ENCODE data around the gene JAK3. TPM values are rescaled to one million over a fixed set of nuclear protein-coding genes. Genes with fewer than 3 reads are reported as not detected.
A peak's percentile ranks its signal among the peaks of the same experiment; 100 is the strongest.

JAK3 gene
- total RNA-seq, 1 donor from 2014 or later: 256 TPM

DNA sequence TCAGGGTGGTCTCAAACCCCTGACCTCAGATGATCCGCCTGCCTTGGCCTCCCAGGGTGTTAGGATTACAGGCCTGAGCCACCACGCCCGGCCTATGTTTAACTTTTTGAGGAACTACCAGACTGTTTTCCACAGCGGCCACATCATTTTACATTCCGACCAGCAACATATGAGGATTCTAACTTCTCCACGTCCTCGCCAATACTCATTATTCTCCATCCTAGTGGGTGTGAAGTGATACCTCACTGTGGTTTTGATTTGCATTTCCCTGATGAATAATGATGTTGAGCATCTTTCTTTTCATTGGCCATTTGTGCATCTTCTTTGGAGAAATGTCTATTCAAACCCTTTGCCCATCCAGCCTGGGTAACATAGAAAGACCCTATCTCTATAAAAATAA lies 38.7 kb upstream of the JAK3 start:
- no peak overlapping the region for H3K4me3 Mint-ChIP-seq
- DNase-seq (no peak), ATAC-seq (ENCODE audit: low read depth) (no peak)
- intact Hi-C loops (cut with micrococcal nuclease): no loop called here
- ChIA-PET POLR2A (interaction anchor here (0.7 to 2.8 kb wide), 2 partner anchors 22 to 23 kb away, joined by 6 to 8 read pairs; no protein-coding TSS in a partner anchor), CTCF (no interaction called here)
- peaks cover 35% of the 10 kb centered on the region for H3K4me1 Mint-ChIP-seq
- no peaks in the 10 kb centered on the region for H3K36me3 Mint-ChIP-seq (ENCODE audit: low read depth)
- TF ChIP-seq, protein P1, sequence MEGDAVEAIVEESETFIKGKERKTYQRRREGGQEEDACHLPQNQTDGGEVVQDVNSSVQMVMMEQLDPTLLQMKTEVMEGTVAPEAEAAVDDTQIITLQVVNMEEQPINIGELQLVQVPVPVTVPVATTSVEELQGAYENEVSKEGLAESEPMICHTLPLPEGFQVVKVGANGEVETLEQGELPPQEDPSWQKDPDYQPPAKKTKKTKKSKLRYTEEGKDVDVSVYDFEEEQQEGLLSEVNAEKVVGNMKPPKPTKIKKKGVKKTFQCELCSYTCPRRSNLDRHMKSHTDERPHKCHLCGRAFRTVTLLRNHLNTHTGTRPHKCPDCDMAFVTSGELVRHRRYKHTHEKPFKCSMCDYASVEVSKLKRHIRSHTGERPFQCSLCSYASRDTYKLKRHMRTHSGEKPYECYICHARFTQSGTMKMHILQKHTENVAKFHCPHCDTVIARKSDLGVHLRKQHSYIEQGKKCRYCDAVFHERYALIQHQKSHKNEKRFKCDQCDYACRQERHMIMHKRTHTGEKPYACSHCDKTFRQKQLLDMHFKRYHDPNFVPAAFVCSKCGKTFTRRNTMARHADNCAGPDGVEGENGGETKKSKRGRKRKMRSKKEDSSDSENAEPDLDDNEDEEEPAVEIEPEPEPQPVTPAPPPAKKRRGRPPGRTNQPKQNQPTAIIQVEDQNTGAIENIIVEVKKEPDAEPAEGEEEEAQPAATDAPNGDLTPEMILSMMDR (IDR thresholded peaks at IDR 0.05): no peak
- no peaks in the 10 kb centered on the region for H3K9me3 Mint-ChIP-seq
- peaks cover 5% of the 10 kb centered on the region for H3K27me3 Mint-ChIP-seq
- H3K27ac Mint-ChIP-seq: no peak overlapping the region

DNA sequence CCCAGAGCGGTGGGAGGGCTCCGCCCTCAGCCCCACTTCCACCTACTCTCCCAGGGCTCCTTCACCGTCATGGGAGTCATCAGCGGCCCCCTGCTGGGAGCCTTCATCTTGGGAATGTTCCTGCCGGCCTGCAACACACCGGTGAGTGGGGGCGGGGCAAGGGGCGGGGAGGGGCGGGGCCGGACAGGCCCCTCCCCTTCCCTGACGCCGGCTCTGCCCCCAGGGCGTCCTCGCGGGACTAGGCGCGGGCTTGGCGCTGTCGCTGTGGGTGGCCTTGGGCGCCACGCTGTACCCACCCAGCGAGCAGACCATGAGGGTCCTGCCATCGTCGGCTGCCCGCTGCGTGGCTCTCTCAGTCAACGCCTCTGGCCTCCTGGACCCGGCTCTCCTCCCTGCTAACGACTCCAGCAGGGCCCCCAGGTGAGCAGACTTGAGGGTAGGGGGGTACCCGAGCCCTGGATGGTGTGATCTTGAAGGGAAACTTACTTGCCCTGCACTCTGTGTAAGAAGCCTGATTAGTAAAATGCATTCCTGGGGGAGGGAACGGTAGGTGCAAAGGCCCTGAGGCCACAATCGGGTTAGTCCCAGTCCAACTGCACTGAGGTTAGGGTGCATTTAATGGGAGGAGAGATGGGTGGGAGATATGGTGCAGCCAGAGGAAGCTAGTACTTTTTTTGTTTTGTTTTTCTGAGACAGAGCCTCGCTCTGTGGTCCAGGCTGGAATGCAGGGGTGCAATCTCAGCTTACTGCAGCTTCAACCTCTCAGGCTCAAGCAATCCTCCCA lies 36.0 kb upstream of the JAK3 start:
- DNase-seq: no peak
- no peak overlapping the region for H3K4me3 Mint-ChIP-seq
- ATAC-seq (ENCODE audit: low read depth): no peak
- H3K27me3 Mint-ChIP-seq: no peaks in the 10 kb centered on the region
- POLR2A ChIA-PET: interaction anchor here (1.2 to 2.8 kb wide), 4 partner anchors 19 to 108 kb away, joined by 3 to 8 read pairs (median 8); partner anchors contain the start of genes CCDC124 and RPL18A
- CTCF ChIA-PET: interaction anchor here (0.7 kb wide), 1 partner anchor 49 kb away, joined by 3 read pairs; the partner anchor contains the start of gene CCDC124
- TF ChIP-seq, protein P1 (IDR thresholded peaks at IDR 0.05): no peak
- intact Hi-C loops (cut with micrococcal nuclease): loop anchor here (5.0 kb wide), 1 partner anchor 173 kb away; no protein-coding TSS in a partner anchor
- H3K36me3 Mint-ChIP-seq (ENCODE audit: low read depth): no peaks in the 10 kb centered on the region
- H3K4me1 Mint-ChIP-seq: peaks cover 37% of the 10 kb centered on the region
- H3K9me3 Mint-ChIP-seq: no peaks in the 10 kb centered on the region
- H3K27ac Mint-ChIP-seq: peak overlapping the region; percentile 12

DNA sequence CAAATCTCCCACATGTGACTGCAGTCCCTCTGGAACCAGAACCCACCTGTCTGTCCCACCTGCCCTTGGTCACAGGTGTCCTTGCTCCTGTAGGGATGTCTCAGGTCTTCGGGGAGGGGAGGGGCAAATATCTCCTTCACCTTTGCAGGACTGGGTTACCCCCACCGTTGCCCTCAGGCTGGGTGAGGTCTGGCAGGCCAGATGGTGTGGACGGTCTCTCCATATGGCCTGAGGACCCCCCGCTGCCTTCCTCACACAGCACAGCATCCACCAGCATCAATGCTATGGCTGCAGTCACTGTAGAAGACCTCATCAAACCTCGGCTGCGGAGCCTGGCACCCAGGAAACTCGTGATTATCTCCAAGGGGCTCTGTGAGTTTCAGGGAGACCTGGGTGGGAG lies 33.9 kb upstream of the JAK3 start:
- Mint-ChIP-seq H3K9me3 (no peaks in the 10 kb centered on the region), H3K36me3 (ENCODE audit: low read depth) (no peaks in the 10 kb centered on the region), H3K4me3 (no peak overlapping the region), H3K27ac (no peak overlapping the region), H3K27me3 (no peaks in the 10 kb centered on the region), H3K4me1 (peaks cover 31% of the 10 kb centered on the region)
- ChIA-PET POLR2A (no interaction called here), CTCF (no interaction called here)
- intact Hi-C loops (cut with micrococcal nuclease): loop anchor here (5.0 kb wide), 1 partner anchor 176 kb away; no protein-coding TSS in a partner anchor
- no peak for ATAC-seq (ENCODE audit: low read depth)
- DNase-seq: no peak
- TF ChIP-seq, protein P1 (IDR thresholded peaks at IDR 0.05): no peak

DNA sequence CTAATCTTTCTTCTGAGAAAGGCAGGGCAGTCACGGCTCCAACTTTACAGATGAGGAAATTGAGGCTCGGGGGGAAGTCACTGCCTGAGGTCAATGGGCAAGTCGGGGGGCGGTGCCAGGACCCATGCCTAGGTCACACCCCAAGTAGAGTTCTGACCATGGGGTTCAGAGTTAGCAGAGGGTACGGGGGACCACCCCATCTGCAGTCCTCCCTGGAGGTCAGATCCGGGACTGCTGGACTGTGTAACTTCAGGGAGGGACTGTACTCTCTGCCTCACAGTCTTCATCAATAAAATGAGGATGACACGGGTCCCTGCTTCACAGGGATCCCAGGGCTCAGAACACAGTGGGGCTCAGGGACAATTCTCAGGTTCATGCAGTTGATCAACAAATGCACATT lies 31.7 kb upstream of the JAK3 start:
- Mint-ChIP-seq H3K4me1 (peaks cover 13% of the 10 kb centered on the region), H3K36me3 (ENCODE audit: low read depth) (no peaks in the 10 kb centered on the region), H3K4me3 (no peak overlapping the region), H3K9me3 (no peaks in the 10 kb centered on the region), H3K27me3 (no peaks in the 10 kb centered on the region), H3K27ac (no peak overlapping the region)
- ChIA-PET CTCF (no interaction called here), POLR2A (interaction anchor here (0.7 kb wide), 1 partner anchor 121 kb away, joined by 8 read pairs; no protein-coding TSS in a partner anchor)
- DNase-seq (no peak), ATAC-seq (ENCODE audit: low read depth) (no peak)
- TF ChIP-seq, protein P1 (IDR thresholded peaks at IDR 0.05): no peak
- intact Hi-C loops (cut with micrococcal nuclease): no loop called here

DNA sequence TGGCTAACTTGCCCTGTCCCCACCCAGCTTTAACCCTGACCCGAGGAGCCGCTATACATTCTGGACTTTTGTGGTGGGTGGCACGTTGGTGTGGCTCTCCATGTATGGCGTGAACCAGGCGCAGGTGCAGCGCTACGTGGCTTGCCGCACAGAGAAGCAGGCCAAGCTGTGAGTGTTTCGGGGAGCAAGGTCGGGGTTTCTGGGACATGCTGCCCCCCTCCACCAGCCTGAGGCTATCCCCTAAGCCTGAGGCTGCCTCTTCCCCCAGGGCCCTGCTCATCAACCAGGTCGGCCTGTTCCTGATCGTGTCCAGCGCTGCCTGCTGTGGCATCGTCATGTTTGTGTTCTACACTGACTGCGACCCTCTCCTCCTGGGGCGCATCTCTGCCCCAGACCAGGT lies 29.9 kb upstream of the JAK3 start:
- intact Hi-C loops (cut with micrococcal nuclease): no loop called here

More for the DNA sequence above, 29.9 kb upstream of the JAK3 start:
- Mint-ChIP-seq H3K4me1 (peaks cover 18% of the 10 kb centered on the region), H3K27ac (no peak overlapping the region), H3K9me3 (no peaks in the 10 kb centered on the region), H3K27me3 (no peaks in the 10 kb centered on the region), H3K4me3 (no peak overlapping the region), H3K36me3 (ENCODE audit: low read depth) (no peaks in the 10 kb centered on the region)
- ATAC-seq (ENCODE audit: low read depth) (no peak), DNase-seq (no peak)
- TF ChIP-seq, protein P1 (IDR thresholded peaks at IDR 0.05): no peak
- POLR2A ChIA-PET: interaction anchor here (1.5 kb wide), 1 partner anchor 12 kb away, joined by 5 read pairs; no protein-coding TSS in a partner anchor
- CTCF ChIA-PET: no interaction called here
